D721Med (cell line): ENCODE results near the gene CDC42BPB.

ENCODE experiments used
- DNase-seq: peaks from one replicate; pipeline ENCODE4 v3.0.0; 2011; ENCODE audit warnings: low spot score; ENCODE audit not compliant: insufficient read length
- FAIRE-seq: peaks from 2 replicates; lab custom pipeline; 2011; peaks lifted over from hg19 to GRCh38; lab: Jason Lieb, UNC
- TF ChIP-seq, protein P1 (sequence below): IDR thresholded peaks from 2 replicates; pipeline ENCODE4 v1.5.1; 2012; ENCODE audit warnings: mild to moderate bottlenecking, control low read depth; ENCODE audit not compliant: insufficient read depth; ENCODE audit errors: missing control alignments

The CDC42BPB gene

DNA sequence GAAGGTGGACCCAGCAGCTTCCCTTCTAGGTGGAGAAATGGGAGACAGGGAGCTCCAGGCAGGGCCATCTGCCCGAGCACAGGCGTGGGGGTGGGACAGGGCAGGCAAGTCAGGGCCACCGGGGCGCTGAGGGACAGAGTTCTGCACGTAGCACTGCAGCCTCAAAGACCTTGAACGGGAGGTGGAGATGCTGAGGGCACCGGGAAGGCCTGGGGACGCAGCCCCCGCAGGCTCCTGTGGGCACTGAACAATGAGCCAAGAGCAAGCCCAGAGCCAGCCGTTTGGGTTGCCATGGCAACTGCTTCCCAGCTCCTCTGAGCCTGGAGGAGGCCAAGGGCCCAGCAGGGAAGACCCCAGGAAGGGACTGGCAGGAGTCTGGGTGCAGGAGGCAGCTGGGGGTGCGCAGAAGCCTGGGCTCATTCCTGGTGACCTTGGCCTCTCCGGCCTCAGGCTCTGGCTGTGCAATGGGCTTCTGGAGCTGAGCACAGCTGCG is 30.0 kb upstream of the CDC42BPB start:
- TF ChIP-seq, protein P1, sequence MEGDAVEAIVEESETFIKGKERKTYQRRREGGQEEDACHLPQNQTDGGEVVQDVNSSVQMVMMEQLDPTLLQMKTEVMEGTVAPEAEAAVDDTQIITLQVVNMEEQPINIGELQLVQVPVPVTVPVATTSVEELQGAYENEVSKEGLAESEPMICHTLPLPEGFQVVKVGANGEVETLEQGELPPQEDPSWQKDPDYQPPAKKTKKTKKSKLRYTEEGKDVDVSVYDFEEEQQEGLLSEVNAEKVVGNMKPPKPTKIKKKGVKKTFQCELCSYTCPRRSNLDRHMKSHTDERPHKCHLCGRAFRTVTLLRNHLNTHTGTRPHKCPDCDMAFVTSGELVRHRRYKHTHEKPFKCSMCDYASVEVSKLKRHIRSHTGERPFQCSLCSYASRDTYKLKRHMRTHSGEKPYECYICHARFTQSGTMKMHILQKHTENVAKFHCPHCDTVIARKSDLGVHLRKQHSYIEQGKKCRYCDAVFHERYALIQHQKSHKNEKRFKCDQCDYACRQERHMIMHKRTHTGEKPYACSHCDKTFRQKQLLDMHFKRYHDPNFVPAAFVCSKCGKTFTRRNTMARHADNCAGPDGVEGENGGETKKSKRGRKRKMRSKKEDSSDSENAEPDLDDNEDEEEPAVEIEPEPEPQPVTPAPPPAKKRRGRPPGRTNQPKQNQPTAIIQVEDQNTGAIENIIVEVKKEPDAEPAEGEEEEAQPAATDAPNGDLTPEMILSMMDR, result no peak
- DNase-seq, result no peak
- no peak for FAIRE-seq

DNA sequence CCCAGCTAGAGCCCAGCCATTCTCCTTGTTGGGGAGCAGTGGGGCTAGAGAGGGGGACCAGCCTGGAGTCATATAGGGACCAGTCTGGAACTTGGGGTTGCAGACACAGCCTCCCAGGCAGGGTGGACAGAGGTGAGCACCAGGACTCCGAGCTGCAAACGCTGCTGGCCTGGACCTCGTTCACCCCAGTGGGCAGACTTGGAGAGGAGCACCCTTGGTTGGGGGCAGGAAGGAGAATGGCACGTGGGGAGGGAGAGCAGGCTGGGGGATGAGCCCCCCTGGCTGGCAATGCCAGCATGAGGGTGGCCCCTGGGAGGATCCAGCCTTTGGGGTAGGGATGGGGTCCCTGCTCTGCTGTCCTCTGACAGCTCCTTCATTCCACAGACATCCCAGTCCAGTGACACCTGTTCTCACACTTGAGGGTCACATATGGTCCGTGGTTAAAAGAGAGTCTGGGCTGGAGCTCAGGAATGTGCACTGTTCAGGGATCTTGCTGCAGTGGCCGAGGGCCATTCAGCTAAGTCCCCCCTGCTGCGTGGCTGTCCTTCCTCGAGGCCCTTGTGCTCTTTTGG is 29.5 kb upstream of the CDC42BPB start:
- TF ChIP-seq, protein P1, result no peak
- DNase-seq, result peak; percentile 5
- no peak for FAIRE-seq

DNA sequence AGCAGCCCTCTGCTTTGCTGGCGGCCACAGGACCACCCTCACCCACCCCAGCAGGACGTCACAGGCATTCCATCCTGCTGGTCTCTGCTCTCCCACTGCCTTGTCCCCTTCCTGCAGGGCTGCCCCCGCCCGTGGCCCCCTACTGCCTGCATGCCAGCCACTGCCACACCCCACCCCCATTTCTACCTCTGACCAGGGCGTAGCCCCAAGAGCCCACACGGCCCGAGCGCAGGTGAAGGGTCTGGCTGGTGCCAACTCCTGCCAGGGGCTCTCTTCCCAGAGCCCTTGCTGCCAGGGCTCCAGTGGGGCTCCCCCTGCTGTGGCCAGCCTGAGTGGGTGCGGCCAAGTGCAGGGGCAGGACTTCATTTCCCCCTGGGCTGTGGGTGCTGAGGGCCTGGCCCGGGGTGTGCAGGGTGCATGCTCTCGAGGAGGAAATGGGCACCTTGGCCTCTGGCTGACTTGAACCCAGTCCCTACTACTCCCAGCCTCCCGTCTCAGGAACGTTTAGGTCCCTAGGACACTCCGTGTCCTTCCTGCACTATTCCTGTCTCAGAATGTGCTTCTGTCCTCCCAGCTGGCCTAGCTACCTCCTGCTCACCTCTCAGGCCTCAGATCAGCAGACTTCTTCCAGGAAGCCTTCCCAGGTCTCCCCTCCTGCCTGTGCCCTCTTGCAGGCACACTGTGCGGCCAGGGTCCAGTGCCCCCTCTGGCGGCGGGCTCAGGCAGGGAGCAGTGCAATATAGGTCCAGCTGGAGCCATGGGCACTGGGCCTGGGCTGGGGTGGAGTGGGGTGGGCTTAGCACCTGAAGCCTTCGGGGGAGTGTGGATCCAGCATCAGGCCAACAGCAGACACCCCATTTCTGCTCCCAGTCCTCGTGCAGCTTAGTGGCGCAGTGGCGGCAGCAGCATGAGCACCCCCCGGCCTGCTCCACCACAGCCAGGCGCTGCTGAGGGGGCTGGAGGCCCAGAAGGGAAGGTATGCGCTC is 28.1 kb upstream of the CDC42BPB start:
- TF ChIP-seq, protein P1, result peak; percentile 21
- no peak for FAIRE-seq
- peak; percentile 8 for DNase-seq

DNA sequence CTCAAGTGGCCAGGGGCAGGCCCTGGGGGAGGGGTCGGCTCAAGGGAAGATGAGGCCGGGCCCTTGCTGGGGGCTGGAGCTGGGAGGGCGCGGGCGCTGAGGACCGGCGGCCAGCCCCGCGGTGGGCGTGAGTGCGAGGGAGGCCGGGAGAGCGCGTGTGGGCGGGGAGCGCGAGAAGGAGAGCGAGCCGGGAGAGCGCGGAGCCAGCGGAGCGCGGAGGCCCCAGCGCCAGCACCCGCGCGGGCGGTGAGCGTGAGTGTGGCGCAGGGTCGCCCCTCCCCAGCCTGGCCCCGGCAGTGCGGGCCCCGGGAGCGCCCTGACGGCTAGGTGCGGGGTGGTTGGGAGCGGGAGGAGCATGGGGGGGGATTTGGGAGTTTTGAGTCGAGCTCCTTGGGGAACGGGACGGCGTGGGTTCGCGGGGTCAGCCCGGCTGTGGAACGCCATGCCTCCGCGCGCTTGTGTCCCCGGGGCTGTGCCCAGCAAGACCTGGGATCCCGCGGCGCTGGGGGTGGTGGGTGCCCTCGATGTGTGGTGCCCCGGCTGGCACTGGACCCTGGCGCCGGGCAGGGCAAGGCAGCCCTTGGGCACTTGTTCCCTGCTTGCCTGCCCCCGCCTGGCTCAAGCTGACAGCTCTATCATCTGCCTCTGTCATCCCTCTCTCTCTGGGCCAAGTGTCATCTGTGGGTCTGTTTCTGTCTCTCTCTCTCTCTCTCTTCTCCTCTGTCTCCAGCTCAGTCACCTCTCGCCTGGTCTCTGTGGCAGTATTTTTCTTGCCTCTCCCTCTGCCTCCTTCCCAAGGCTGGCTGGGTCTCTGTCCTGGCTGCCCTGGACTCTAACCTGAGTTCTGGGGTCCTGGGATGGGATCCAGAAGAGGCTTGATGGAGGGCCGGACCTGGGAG is 26.9 kb upstream of the CDC42BPB start, which contains the start of gene LBHD2:
TSS of gene LBHD2 (plus strand) at position 190 of the 899 bp plus-strand sequence. CDS start 1,803 bp downstream, outside the sequence.
- DNase-seq, result peak; percentile 22
- TF ChIP-seq, protein P1, result no peak
- FAIRE-seq, result no peak

DNA sequence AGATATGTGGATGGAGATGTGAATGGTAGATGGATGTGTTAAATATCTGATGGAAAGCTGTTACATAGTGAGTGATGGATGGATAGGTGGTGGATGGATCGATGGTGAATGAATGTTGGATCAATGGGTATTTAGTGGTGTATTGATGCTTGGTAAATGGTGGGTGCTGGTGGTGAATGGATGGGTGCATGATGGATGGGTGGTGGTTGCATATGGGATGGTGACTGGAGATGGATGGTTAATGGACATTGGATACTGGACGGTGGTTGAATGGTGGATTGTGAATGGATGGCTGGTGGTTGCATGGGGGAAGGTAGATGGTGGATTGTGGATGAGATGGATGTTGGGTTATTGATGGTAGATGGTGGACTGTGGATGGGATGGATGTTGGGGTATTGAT is 24.6 kb upstream of the CDC42BPB start:
- FAIRE-seq, result no peak
- peak; percentile 4 for DNase-seq
- TF ChIP-seq, protein P1, result no peak

DNA sequence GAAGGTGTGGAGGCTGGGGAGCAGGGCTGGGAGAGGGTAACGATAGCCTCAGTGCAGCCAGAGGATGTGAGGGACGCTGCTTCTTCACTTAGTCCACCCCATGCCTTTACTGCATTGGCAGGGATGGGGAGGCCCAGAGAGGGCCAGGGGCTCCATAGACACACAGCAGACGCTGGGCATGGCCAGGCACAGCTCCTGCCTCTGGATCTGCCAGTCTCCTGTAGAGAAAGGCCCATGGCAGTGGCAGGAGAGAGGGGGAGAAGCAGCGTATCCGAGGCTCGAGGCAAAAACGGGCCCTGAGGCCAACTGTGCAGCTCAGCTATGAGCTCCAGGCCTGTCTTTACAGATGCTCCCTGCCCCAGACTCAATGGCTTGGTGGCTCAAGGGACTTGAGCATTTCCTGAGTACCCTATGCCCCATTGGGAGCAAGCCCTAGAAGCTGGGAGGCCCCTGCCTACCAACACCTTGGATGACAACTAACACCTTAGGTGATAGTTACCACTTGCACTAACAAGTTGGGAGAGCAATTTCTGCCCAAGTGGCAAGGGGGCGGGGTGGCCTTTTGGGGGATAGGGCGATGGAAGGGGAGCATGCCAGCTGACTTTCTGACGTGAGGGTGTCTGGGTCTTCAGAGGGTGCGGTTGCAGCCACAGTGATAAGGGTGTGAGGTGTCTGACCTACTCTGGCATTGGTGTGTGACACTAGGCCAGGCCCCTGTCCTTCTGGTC is 21.7 kb upstream of the CDC42BPB start:
- FAIRE-seq (no peak), DNase-seq (peak; percentile 5)
- TF ChIP-seq, protein P1, result no peak
